GM21723 (cell line): ENCODE data around the gene TMEM138.

Experiments used
- ATAC-seq: cut with Tn5 transposase; IDR thresholded peaks from one replicate; pipeline ENCODE4 v1.9.1; 2021; ENCODE audit warnings: mild to moderate bottlenecking, moderate library complexity; ENCODE audit not compliant: unreplicated experiment

The TMEM138 gene

GRCh38 chr11:61404641-61405040, 42.5 kb downstream of the TMEM138 start:
- no peak for ATAC-seq

DNA sequence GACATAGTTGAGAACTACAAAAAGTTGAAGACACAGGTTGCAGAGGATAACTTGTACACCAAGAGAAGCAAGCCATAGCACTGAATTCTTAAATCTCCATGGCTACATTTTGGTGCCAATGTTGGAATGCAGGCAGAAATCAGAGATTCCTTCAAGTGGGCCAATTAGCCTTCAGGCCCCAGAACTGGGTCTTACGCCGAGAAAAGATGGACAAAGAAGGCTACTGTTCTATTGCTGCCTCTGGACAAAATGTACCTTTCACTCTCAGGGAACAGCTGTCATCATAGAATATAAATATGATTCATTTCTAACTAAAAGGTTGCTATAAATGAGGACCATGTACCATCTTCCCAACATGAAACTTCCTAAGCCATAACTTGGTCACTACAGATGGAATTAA, 43.9 kb downstream of the TMEM138 start:
- no peak for ATAC-seq

- ATAC-seq: no peak
Observed at GRCh38 chr11:61406991-61407728, 45.0 kb downstream of the TMEM138 start.

DNA sequence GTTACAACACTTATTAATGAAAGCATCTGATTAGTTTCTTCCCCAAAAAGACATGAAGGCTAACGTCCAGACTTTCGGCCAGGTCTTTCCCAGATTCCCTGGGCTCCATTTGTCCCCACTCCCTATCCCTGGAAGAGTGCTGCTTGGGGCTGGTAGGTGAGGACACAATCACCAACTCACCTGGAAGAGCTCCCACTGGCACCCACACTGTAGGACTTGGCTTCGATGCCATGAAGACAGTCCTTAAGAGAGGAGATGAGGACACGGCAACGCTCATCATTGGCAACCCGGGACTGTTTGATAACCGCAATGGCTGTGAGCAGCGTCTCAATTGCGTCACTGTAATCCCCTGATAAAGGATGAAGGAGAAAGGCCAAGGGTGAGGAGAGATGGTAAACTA, 49.4 kb downstream of the TMEM138 start:
- ATAC-seq: no peak

DNA sequence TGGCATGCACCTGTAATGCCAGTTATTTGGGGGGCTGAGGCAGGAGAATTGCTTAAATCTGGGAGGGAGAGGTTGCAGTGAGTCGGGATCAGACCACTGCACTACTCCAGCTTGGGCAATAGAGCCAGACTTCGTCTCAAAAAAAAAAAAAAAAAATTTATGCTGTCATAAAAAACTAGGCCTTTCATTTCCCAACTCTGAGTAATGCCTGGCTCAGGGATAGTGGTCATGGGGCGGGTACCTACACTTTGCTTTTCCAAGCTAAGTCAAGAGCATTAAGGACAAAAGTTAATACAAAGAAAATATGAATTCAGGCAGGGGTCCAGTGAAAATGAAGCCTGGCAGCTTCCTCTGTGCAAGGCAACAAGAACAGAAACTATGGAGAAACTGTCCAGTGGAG, 51.3 kb downstream of the TMEM138 start:
- no peak for ATAC-seq

- no peak for ATAC-seq
Observed at GRCh38 chr11:61414547-61414946, 52.4 kb downstream of the TMEM138 start.

GRCh38 chr11:61415381-61415780, 53.2 kb downstream of the TMEM138 start:
- ATAC-seq: no peak

GRCh38 chr11:61416941-61417340, 54.8 kb downstream of the TMEM138 start:
- ATAC-seq: no peak

GRCh38 chr11:61417670-61418069, 55.5 kb downstream of the TMEM138 start:
- no peak for ATAC-seq

- no peak for ATAC-seq
Observed at GRCh38 chr11:61418136-61418535, 56.0 kb downstream of the TMEM138 start.
